ENCODE data around the gene MSI2. TPM values are rescaled to one million over a fixed set of nuclear protein-coding genes. Genes with fewer than 3 reads are reported as not detected.

Gene MSI2
- total and polyA plus RNA-seq, 2 experiments from 2014 or later = 4.3 to 17.9 TPM

- Histone ChIP-seq H3K79me2 (ENCODE audit: insufficient read depth) (no peaks in the 10 kb centered on the region), H3K9me2 (ENCODE audit: insufficient read depth) (no peaks in the 10 kb centered on the region), H3K4me2 (ENCODE audit: unreplicated experiment) (no peak overlapping the region), H3K4me1 (ENCODE audit: insufficient read depth) (no peaks in the 10 kb centered on the region), H3K27me3 (replicated peaks; ENCODE audit: insufficient read depth) (no peaks in the 10 kb centered on the region), H3K27ac (no peak overlapping the region), H3K36me3 (ENCODE audit: low read depth) (no peaks in the 10 kb centered on the region), H4K20me1 (ENCODE audit: insufficient read depth) (no peaks in the 10 kb centered on the region), H3K9me3 (ENCODE audit: low read depth) (no peaks in the 10 kb centered on the region), H3F3A (ENCODE audit: insufficient read depth) (no peaks in the 10 kb centered on the region), H2AFZ (no peak overlapping the region), H3K9ac (no peak overlapping the region), H3K4me3 (no peak overlapping the region)
- TF ChIP-seq EZH2phosphoT487 (IDR thresholded peaks at IDR 0.05; ENCODE audit: insufficient read depth, low read depth) (no peak), EZH2 (IDR thresholded peaks at IDR 0.05; ENCODE audit: insufficient read depth, poor library complexity, severe bottlenecking) (no peak)
- in situ Hi-C loops (cut with MboI) = no loop called here
- DNase-seq = no peak
Measured at GRCh38 chr17:57687642-57688041, 431.3 kb downstream of the MSI2 start.

- Histone ChIP-seq H3K9ac (no peak overlapping the region), H3F3A (ENCODE audit: insufficient read depth) (no peaks in the 10 kb centered on the region), H3K36me3 (ENCODE audit: low read depth) (no peaks in the 10 kb centered on the region), H3K9me3 (ENCODE audit: low read depth) (no peaks in the 10 kb centered on the region), H2AFZ (no peak overlapping the region), H3K79me2 (ENCODE audit: insufficient read depth) (no peaks in the 10 kb centered on the region), H3K4me2 (ENCODE audit: unreplicated experiment) (no peak overlapping the region), H3K4me1 (ENCODE audit: insufficient read depth) (no peaks in the 10 kb centered on the region), H3K27ac (no peak overlapping the region), H3K9me2 (ENCODE audit: insufficient read depth) (0 out of 2 replicates have a peak, but pooled peaks cover 2% of the 10 kb centered on the region), H4K20me1 (ENCODE audit: insufficient read depth) (no peaks in the 10 kb centered on the region), H3K27me3 (replicated peaks; ENCODE audit: insufficient read depth) (0 out of 2 replicates have a peak, but pooled peaks cover 4% of the 10 kb centered on the region), H3K4me3 (no peak overlapping the region)
- no peak for DNase-seq
- WGBS, 2 experiments (ENCODE audit: low coverage in 1 of 2, low lambda C conversion rate in 2 of 2, missing lambda C conversion rate in 2 of 2) = 60 to 65% methylated on average over 3 of the region's 3 CpGs
- TF ChIP-seq EZH2 (IDR thresholded peaks at IDR 0.05; ENCODE audit: insufficient read depth, poor library complexity, severe bottlenecking) = no peak
- no peak for TF ChIP-seq EZH2phosphoT487 (IDR thresholded peaks at IDR 0.05; ENCODE audit: insufficient read depth, low read depth)
- in situ Hi-C loops (cut with MboI) = no loop called here
Measured at GRCh38 chr17:57689254-57689653, 432.9 kb downstream of the MSI2 start.

GRCh38 chr17:57691939-57692338 is 435.6 kb downstream of the MSI2 start:
- WGBS, 2 experiments (ENCODE audit: low coverage in 1 of 2, low lambda C conversion rate in 2 of 2, missing lambda C conversion rate in 2 of 2) = 83 to 84% methylated on average over 1 of the region's 1 CpG
- no peak overlapping the region for H3K9ac ChIP-seq
- H3K9me3 ChIP-seq (ENCODE audit: low read depth) = no peaks in the 10 kb centered on the region
- DNase-seq = no peak
- TF ChIP-seq EZH2phosphoT487 (IDR thresholded peaks at IDR 0.05; ENCODE audit: insufficient read depth, low read depth) (no peak), EZH2 (IDR thresholded peaks at IDR 0.05; ENCODE audit: insufficient read depth, poor library complexity, severe bottlenecking) (no peak)
- no peak overlapping the region for H3K4me3 ChIP-seq
- no peaks in the 10 kb centered on the region for H4K20me1 ChIP-seq (ENCODE audit: insufficient read depth)
- H3K4me2 ChIP-seq (ENCODE audit: unreplicated experiment) = no peak overlapping the region
- H2AFZ ChIP-seq = no peak overlapping the region
- no peaks in the 10 kb centered on the region for H3K79me2 ChIP-seq (ENCODE audit: insufficient read depth)
- H3K9me2 ChIP-seq (ENCODE audit: insufficient read depth) = 0 out of 2 replicates have a peak, but pooled peaks cover 2% of the 10 kb centered on the region
- H3K36me3 ChIP-seq (ENCODE audit: low read depth) = no peaks in the 10 kb centered on the region
- H3K27ac ChIP-seq = no peak overlapping the region
- in situ Hi-C loops (cut with MboI) = no loop called here
- H3K4me1 ChIP-seq (ENCODE audit: insufficient read depth) = no peaks in the 10 kb centered on the region
- H3F3A ChIP-seq (ENCODE audit: insufficient read depth) = no peaks in the 10 kb centered on the region
- H3K27me3 ChIP-seq (replicated peaks; ENCODE audit: insufficient read depth) = peaks cover 9% of the 10 kb centered on the region; the same call in 1 of the 2 replicates

GRCh38 chr17:57692770-57693169 is 436.4 kb downstream of the MSI2 start:
- WGBS, 2 experiments (ENCODE audit: low coverage in 1 of 2, low lambda C conversion rate in 2 of 2, missing lambda C conversion rate in 2 of 2) = 52 to 72% methylated on average over 1 of the region's 1 CpG
- H3K36me3 ChIP-seq (ENCODE audit: low read depth) = no peaks in the 10 kb centered on the region
- no peaks in the 10 kb centered on the region for H3K9me3 ChIP-seq (ENCODE audit: low read depth)
- no peaks in the 10 kb centered on the region for H3K4me1 ChIP-seq (ENCODE audit: insufficient read depth)
- in situ Hi-C loops (cut with MboI) = no loop called here
- H3K9me2 ChIP-seq (ENCODE audit: insufficient read depth) = 0 out of 2 replicates have a peak, but pooled peaks cover 2% of the 10 kb centered on the region
- no peak overlapping the region for H3K4me2 ChIP-seq (ENCODE audit: unreplicated experiment)
- H3K27ac ChIP-seq = no peak overlapping the region
- no peak for DNase-seq
- no peak for TF ChIP-seq EZH2phosphoT487 (IDR thresholded peaks at IDR 0.05; ENCODE audit: insufficient read depth, low read depth)
- TF ChIP-seq EZH2 (IDR thresholded peaks at IDR 0.05; ENCODE audit: insufficient read depth, poor library complexity, severe bottlenecking) = no peak
- H3F3A ChIP-seq (ENCODE audit: insufficient read depth) = no peaks in the 10 kb centered on the region
- peaks cover 9% of the 10 kb centered on the region; the same call in 1 of the 2 replicates for H3K27me3 ChIP-seq (replicated peaks; ENCODE audit: insufficient read depth)
- no peaks in the 10 kb centered on the region for H4K20me1 ChIP-seq (ENCODE audit: insufficient read depth)
- no peaks in the 10 kb centered on the region for H3K79me2 ChIP-seq (ENCODE audit: insufficient read depth)
- H3K4me3 ChIP-seq = no peak overlapping the region
- no peak overlapping the region for H3K9ac ChIP-seq
- H2AFZ ChIP-seq = no peak overlapping the region

GRCh38 chr17:57694051-57694450 is 437.7 kb downstream of the MSI2 start:
- Histone ChIP-seq H3K4me3 (no peak overlapping the region), H2AFZ (no peak overlapping the region), H3K4me2 (ENCODE audit: unreplicated experiment) (no peak overlapping the region), H3K9me2 (ENCODE audit: insufficient read depth) (0 out of 2 replicates have a peak, but pooled peaks cover 2% of the 10 kb centered on the region), H3K9me3 (ENCODE audit: low read depth) (no peaks in the 10 kb centered on the region), H3K79me2 (ENCODE audit: insufficient read depth) (no peaks in the 10 kb centered on the region), H3F3A (ENCODE audit: insufficient read depth) (no peaks in the 10 kb centered on the region), H4K20me1 (ENCODE audit: insufficient read depth) (no peaks in the 10 kb centered on the region), H3K36me3 (ENCODE audit: low read depth) (no peaks in the 10 kb centered on the region), H3K27me3 (replicated peaks; ENCODE audit: insufficient read depth) (peaks cover 9% of the 10 kb centered on the region), H3K4me1 (ENCODE audit: insufficient read depth) (no peaks in the 10 kb centered on the region), H3K9ac (no peak overlapping the region), H3K27ac (no peak overlapping the region)
- WGBS, 2 experiments (ENCODE audit: low coverage in 1 of 2, low lambda C conversion rate in 2 of 2, missing lambda C conversion rate in 2 of 2) = 46 to 60% methylated on average over 1 of the region's 1 CpG
- in situ Hi-C loops (cut with MboI) = no loop called here
- DNase-seq = no peak
- TF ChIP-seq EZH2phosphoT487 (IDR thresholded peaks at IDR 0.05; ENCODE audit: insufficient read depth, low read depth) (no peak), EZH2 (IDR thresholded peaks at IDR 0.05; ENCODE audit: insufficient read depth, poor library complexity, severe bottlenecking) (no peak)

Measured in GM23248 (cell line).